Activated CD4-positive, alpha-beta T cell treated with anti-CD3 and anti-CD28 coated beads for 36 hours (primary cell): Measurements from ENCODE around the gene DPF1. TPM values are rescaled to one million over a fixed set of nuclear protein-coding genes. Genes with fewer than 3 reads are reported as not detected.
A peak's percentile ranks its signal among the peaks of the same experiment; 100 is the strongest.

ENCODE experiments used
- ATAC-seq: fragments of 200-7000 bp; cut with Tn5 transposase; one replicate; pipeline ENCODE4 v1.10.0; 2021; ENCODE audit warnings: mild to moderate bottlenecking, moderate library complexity
- CTCF ChIA-PET: fragments of 350-600 bp; sonication (Branson Sonifier 250); formaldehyde crosslinking; loops from one replicate; lab custom pipeline; 2021; ENCODE audit warnings: antibody characterized with exemption; lab: Charles Lee
- POLR2A ChIA-PET: fragments of 350-600 bp; sonication (Branson Sonifier 250); formaldehyde crosslinking; loops from one replicate; lab custom pipeline; 2021; ENCODE audit warnings: antibody characterized with exemption, inconsistent platforms; lab: Charles Lee
- DNase-seq: peaks from one replicate; pipeline ENCODE4 v3.0.0-alpha.2; 2020
- H3K27ac Mint-ChIP-seq: one replicate; pipeline ENCODE4 v1.8.0; 2021; ENCODE audit warnings: mixed read lengths
- H3K27me3 Mint-ChIP-seq: one replicate; pipeline ENCODE4 v1.8.0; 2021; ENCODE audit warnings: mixed read lengths
- H3K36me3 Mint-ChIP-seq: one replicate; pipeline ENCODE4 v1.8.0; 2021; ENCODE audit warnings: low read depth, mixed read lengths
- H3K4me1 Mint-ChIP-seq: one replicate; pipeline ENCODE4 v1.8.0; 2021; ENCODE audit warnings: mixed read lengths
- H3K4me3 Mint-ChIP-seq: one replicate; pipeline ENCODE4 v1.8.0; 2021; ENCODE audit warnings: mild to moderate bottlenecking, moderate library complexity, mixed read lengths
- H3K9me3 Mint-ChIP-seq: one replicate; pipeline ENCODE4 v1.8.0; 2021; ENCODE audit warnings: low read depth, mixed read lengths
- intact Hi-C, 2 experiments: fragments of 100-400 bp; cut with DNase I in 1 of 2; cut with micrococcal nuclease in 1 of 2; formaldehyde crosslinking; loops; one replicate each; pipeline versions ENCODE4 v1.14.2 to v1.15.1; 2022 to 2024; cut with DNase I, micrococcal nuclease
- total RNA-seq, 2 experiments: library from RNA; stranded (reverse); gene quantifications; one replicate each; pipeline ENCODE4 v1.2.3, GENCODE V29; 2021

DPF1 gene
- total RNA-seq, 2 experiments from 2014 or later = 0.91 to 1.2 TPM

DNA sequence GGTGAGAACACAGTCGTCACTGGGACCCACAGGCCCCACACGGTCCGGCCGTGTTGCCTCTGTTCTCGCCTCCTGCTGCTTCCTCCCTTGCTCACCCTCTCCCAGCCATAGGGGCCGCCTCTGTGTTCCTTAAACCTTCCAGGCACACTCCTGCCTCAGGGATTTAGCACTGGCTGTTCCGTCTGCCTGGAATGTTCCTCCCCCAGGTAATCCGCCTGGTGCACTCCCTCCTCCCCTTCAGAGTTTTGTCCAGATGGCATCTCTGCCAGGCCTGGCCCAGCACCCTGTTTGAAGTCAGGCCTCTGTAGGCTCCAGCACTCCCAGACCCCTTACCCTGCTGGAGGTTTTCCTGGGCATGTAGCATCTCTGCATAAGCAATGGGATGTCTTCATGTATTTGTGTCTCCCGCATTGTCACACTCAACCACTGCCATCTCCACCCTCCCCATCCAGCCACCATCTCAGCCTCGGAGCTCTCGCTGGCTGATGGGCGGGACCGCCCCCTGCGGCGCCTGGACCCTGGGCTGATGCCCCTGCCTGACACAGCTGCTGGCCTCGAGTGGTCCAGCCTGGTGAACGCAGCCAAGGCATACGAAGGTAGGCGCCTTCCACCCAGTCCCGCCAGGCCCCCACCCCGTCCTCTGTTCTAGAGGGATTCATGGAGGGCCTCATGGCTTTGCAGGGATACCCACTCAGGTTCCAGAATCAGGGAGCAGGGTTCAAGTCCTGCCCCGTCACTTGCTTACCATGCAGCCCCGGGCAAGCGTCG lies 25.9 kb downstream of the DPF1 start:
- Mint-ChIP-seq H3K27me3 (no peaks in the 10 kb centered on the region), H3K36me3 (peaks cover 8% of the 10 kb centered on the region), H3K27ac (no peak overlapping the region), H3K9me3 (peaks cover 2% of the 10 kb centered on the region), H3K4me3 (no peak overlapping the region), H3K4me1 (no peaks in the 10 kb centered on the region)
- ATAC-seq (no peak), DNase-seq (no peak)
- ChIA-PET POLR2A (no interaction called here), CTCF (no interaction called here)
- intact Hi-C loops = no loop called here

DNA sequence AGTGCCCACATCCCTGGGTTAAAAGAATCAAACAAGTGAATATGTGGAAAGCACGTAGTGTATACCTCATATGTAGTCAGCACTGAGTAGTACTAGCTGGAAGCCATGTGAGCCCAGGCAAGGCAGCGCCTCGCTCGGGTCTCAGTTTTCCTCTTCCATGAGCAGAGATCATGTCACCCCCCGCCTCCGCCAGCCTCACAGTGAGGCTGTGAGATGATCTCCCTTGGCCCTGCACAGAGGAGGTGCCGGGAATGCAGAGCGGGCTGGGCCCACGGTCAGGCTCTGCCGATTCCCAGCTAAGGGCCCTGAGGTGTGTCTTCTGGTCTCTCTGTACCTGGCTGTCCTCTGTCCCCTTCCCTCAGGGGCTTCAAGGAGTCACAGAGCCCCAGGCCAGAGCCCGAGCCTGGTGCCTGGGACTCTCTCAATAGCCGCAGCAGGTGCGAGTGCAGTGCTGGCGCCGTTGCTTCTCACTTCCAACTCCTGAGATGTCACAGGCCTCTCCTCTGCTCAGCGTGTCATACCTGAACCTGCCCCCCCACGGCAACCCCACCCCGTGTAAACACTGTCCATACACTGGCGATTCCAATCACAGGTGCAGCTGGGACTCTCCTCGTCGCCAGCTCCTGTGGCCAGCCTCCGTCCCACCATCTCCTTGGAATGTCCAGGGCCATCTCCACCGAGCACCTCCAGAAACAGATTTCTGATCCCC lies 26.9 kb downstream of the DPF1 start:
- H3K4me3 Mint-ChIP-seq = no peak overlapping the region
- no peaks in the 10 kb centered on the region for H3K4me1 Mint-ChIP-seq
- H3K36me3 Mint-ChIP-seq = peaks cover 8% of the 10 kb centered on the region
- ChIA-PET POLR2A (no interaction called here), CTCF (no interaction called here)
- H3K9me3 Mint-ChIP-seq = peaks cover 2% of the 10 kb centered on the region
- H3K27ac Mint-ChIP-seq = no peak overlapping the region
- ATAC-seq (no peak), DNase-seq (no peak)
- no peaks in the 10 kb centered on the region for H3K27me3 Mint-ChIP-seq
- intact Hi-C loops = no loop called here

DNA sequence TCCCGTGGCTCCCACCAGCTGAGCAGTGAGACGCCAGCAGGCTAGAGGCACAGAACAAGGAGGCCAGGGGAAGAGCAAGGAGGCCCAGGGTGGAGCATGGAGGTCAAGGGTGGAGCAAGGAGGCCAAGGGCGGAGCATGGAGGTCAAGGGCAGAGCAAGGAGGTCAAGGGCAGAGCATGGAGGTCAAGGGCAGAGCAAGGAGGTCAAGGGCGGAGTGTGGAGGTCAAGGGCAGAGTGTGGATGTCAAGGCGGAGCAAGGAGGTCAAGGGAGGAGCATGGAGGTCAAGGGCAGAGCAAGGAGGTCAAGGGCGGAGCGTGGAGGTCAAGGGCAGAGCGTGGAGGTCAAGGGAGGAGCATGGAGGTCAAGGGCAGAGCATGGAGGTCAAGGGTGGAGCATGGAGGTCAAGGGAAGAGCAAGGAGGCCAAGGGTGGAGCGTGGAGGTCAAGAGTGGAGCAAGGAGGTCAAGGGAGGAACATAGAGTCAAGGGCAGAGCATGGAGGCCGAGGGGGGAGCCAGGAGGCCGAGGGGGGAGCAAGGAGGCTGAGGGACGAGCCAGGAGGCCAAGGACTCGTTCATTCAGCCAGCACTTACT lies 27.7 kb downstream of the DPF1 start:
- no peaks in the 10 kb centered on the region for H3K4me1 Mint-ChIP-seq
- H3K27ac Mint-ChIP-seq = no peak overlapping the region
- H3K27me3 Mint-ChIP-seq = no peaks in the 10 kb centered on the region
- ChIA-PET POLR2A (no interaction called here), CTCF (no interaction called here)
- DNase-seq (no peak), ATAC-seq (no peak)
- no peak overlapping the region for H3K4me3 Mint-ChIP-seq
- intact Hi-C loops = no loop called here
- peaks cover 10% of the 10 kb centered on the region for H3K36me3 Mint-ChIP-seq
- peaks cover 2% of the 10 kb centered on the region for H3K9me3 Mint-ChIP-seq

DNA sequence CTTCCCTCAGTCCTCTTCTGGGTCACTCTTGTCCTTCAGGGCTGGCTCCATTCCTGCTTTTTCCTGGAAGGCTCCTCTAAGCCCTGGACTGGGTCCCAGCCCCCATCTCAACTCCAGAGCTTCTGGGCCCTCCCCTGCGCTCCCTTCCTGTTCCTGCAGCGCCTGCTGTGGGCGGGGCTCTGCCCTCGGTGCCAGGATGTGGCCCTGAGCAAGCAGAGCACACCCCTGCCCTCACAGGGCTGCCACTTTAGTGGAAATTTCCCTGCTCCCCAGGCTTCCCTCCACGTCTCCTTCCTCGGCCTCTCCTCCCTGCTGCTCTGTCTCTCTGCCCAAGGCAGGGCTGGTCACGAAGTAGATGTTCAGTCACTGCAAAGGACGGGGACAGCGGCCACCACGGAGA lies 28.8 kb downstream of the DPF1 start:
- H3K27me3 Mint-ChIP-seq = no peaks in the 10 kb centered on the region
- H3K9me3 Mint-ChIP-seq = peaks cover 2% of the 10 kb centered on the region
- H3K36me3 Mint-ChIP-seq = peaks cover 8% of the 10 kb centered on the region
- peaks cover 1% of the 10 kb centered on the region for H3K4me1 Mint-ChIP-seq
- POLR2A ChIA-PET = no interaction called here
- no peak overlapping the region for H3K27ac Mint-ChIP-seq
- H3K4me3 Mint-ChIP-seq = no peak overlapping the region
- intact Hi-C loops = no loop called here
- ATAC-seq = no peak
- CTCF ChIA-PET = interaction anchor here (0.6 kb wide), 1 partner anchor 81 kb away, joined by 7 read pairs; no protein-coding TSS in a partner anchor
- DNase-seq = no peak

DNA sequence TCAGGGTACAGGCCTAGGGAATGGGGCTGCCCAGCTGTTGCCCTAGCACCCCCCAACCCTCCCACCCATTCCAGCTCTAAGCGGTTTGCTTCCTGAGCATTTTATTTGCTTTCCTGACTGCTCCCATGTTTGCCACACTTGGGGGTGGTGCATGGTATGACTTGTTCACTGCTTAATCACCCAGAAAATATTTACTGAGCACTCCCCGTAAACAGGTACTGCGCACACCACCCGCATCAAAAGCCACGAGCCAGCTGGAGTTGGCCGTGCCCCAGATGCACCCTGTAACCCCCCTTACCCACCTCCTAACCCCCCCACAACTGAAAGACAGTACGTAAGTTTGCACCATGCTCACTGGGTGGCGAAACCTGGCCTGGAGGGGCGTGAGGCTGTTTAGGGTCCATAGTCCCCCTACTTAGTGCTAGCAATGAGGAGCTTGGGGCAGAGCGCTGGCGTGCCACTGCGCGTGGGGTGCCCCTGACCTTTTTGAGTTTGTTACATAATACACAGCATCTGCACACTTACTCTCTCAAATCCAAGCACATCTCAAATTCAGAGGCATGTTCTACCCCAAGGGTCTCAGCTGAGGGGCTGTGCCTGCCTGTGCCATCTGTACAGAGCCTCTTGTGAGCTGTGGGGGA lies 29.8 kb downstream of the DPF1 start:
- H3K4me3 Mint-ChIP-seq = no peak overlapping the region
- ChIA-PET CTCF (no interaction called here), POLR2A (no interaction called here)
- DNase-seq (no peak), ATAC-seq (no peak)
- H3K36me3 Mint-ChIP-seq = peaks cover 10% of the 10 kb centered on the region
- H3K9me3 Mint-ChIP-seq = peaks cover 2% of the 10 kb centered on the region
- H3K4me1 Mint-ChIP-seq = peaks cover 7% of the 10 kb centered on the region
- intact Hi-C loops = no loop called here
- H3K27ac Mint-ChIP-seq = no peak overlapping the region
- no peaks in the 10 kb centered on the region for H3K27me3 Mint-ChIP-seq

DNA sequence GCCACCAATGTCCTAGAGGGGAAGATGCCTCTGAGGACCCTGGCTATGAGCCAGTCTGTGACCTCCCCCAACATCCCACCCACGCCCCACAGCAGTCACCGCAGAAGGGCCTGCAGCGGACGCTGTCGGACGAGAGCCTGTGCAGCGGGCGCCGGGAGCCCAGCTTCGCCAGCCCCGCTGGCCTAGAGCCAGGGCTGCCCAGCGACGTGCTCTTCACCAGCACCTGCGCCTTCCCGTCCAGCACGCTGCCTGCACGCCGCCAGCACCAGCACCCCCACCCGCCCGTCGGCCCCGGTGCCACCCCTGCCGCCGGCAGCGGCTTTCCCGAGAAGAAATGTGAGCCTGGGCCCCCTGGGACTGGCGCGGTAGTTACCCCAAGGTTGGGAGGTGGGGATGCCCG lies 30.6 kb downstream of the DPF1 start:
- peaks cover 7% of the 10 kb centered on the region for H3K4me1 Mint-ChIP-seq
- no peak for ATAC-seq
- intact Hi-C loops = no loop called here
- ChIA-PET POLR2A (no interaction called here), CTCF (no interaction called here)
- no peak overlapping the region for H3K27ac Mint-ChIP-seq
- no peak overlapping the region for H3K4me3 Mint-ChIP-seq
- H3K9me3 Mint-ChIP-seq = peaks cover 2% of the 10 kb centered on the region
- H3K36me3 Mint-ChIP-seq = peaks cover 12% of the 10 kb centered on the region
- no peaks in the 10 kb centered on the region for H3K27me3 Mint-ChIP-seq
- no peak for DNase-seq

DNA sequence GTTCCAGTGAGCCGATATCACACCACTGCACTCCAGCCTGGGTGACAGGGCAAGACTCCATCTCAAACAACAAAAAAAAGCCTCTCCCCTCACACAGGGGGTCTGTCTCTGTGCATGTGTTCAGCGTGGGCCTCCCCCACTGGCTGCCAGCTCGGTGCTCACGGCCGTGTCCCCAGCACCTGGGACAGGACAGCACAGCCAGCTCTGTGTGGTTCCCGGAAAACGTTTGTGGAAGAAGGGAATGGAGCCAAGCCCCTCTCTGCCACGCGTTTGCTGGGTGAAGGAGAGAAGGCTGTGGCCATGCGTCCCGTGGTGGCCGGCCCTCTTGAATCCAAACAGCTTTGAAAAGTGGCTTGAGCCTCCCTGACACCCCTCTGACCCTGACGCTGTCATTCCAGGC lies 32.3 kb downstream of the DPF1 start:
- no peak overlapping the region for H3K27ac Mint-ChIP-seq
- H3K36me3 Mint-ChIP-seq = peaks cover 12% of the 10 kb centered on the region
- H3K27me3 Mint-ChIP-seq = no peaks in the 10 kb centered on the region
- peaks cover 2% of the 10 kb centered on the region for H3K9me3 Mint-ChIP-seq
- ChIA-PET CTCF (interaction anchor here (0.9 kb wide), 1 partner anchor 32 kb away, joined by 3 read pairs; no protein-coding TSS in a partner anchor), POLR2A (no interaction called here)
- intact Hi-C loops = no loop called here
- DNase-seq = no peak
- H3K4me3 Mint-ChIP-seq = no peak overlapping the region
- H3K4me1 Mint-ChIP-seq = peaks cover 7% of the 10 kb centered on the region
- ATAC-seq = no peak

DNA sequence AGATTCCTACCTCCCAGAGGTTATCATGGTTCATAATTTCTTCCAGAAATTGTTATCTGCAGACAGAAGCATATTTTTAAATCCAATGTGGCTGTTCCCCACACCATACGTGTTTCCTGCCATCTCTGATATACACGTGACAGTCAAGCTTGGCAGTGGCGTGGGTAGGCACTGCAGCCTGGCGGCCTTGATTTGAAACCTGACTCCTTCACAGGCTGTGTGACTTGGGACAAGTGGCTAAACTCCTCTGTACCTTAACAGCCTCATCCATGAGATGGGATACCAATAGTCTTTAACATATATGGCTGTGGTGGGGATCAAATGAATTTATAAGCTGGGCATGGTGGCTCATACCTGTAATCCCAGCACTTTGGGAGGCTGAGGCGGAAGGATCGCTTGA lies 33.2 kb downstream of the DPF1 start:
- CTCF ChIA-PET = interaction anchor here (0.7 kb wide), 1 partner anchor 25 kb away, joined by 3 read pairs; no protein-coding TSS in a partner anchor
- POLR2A ChIA-PET = no interaction called here
- Mint-ChIP-seq H3K4me1 (peaks cover 7% of the 10 kb centered on the region), H3K27ac (no peak overlapping the region), H3K27me3 (no peaks in the 10 kb centered on the region), H3K4me3 (no peak overlapping the region), H3K36me3 (peaks cover 9% of the 10 kb centered on the region), H3K9me3 (peaks cover 2% of the 10 kb centered on the region)
- ATAC-seq (no peak), DNase-seq (no peak)
- intact Hi-C loops = no loop called here

DNA sequence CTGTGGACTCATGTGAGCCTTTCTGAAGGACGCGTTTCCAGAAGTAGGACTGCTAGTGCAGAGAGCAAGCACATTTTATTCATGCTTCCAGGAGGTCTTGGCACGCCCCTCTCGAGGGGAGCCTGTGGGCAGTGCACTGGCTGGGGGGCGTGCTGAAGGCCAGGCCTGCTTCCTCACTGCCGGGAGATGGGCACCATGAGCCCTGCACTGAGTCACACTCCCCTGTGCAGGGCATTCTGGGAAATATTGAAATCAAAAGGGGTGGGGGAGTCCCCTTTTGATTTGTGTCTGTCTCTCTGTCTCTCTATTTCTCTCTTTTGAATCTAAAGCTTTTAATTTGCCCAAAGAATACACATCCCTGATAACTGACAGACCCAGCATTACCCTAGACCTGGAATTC lies 34.0 kb downstream of the DPF1 start:
- H3K4me1 Mint-ChIP-seq = peaks cover 7% of the 10 kb centered on the region
- peak overlapping the region; percentile 39 for H3K27ac Mint-ChIP-seq
- ChIA-PET CTCF (interaction anchor here (0.6 to 1.2 kb wide), 3 partner anchors 10 to 57 kb away, joined by 3 to 4 read pairs (median 3); no protein-coding TSS in a partner anchor), POLR2A (interaction anchor here (0.6 kb wide), 1 partner anchor 642 kb away, joined by 3 read pairs; no protein-coding TSS in a partner anchor)
- DNase-seq = peak; percentile 56
- H3K36me3 Mint-ChIP-seq = peaks cover 6% of the 10 kb centered on the region
- no peak overlapping the region for H3K4me3 Mint-ChIP-seq
- intact Hi-C loops = no loop called here
- H3K9me3 Mint-ChIP-seq = no peaks in the 10 kb centered on the region
- peak; percentile 96 for ATAC-seq
- H3K27me3 Mint-ChIP-seq = no peaks in the 10 kb centered on the region

DNA sequence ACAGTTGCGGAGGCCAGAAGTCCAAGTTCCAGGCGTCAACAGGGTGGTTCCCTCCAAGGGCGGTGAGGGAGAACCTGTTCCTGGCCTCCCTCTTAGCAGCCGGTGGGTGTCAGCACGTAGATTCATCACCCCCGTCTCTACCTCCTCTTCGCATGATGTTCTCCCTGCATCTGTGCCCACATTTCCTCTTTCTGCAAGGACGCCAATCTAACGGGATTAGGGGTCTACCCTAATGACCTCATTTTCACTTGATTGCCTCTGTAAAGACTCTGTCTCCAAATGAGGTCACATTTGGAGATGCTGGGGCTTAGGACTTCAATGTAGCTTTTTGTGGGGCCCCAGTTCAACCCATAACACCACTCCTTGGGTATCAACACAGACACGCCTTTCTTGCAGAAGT lies 38.5 kb downstream of the DPF1 start:
- Mint-ChIP-seq H3K27me3 (no peaks in the 10 kb centered on the region), H3K4me3 (no peak overlapping the region), H3K9me3 (peaks cover 4% of the 10 kb centered on the region), H3K4me1 (peaks cover 7% of the 10 kb centered on the region), H3K36me3 (peaks cover 16% of the 10 kb centered on the region), H3K27ac (no peak overlapping the region)
- POLR2A ChIA-PET = no interaction called here
- DNase-seq = no peak
- intact Hi-C loops = no loop called here
- CTCF ChIA-PET = no interaction called here
- no peak for ATAC-seq

DNA sequence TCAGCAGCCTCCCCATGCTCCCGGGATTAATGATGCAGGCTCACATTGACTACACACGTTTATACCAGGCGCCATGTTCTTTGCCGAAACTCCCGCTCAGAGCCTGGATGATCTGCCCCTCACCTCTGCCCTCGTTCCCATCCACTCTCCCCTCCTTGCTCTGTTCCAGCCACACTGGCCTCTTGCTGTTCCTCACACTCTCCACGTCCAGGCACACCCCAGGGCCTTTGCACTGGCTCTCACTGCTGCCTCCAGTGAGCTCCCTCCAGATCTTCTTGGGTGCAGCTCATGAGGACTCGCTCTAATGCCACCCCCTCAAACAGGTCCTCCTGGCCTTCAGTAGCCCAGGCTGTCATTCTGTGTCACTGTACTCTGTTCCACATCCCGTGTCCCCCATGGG lies 39.2 kb downstream of the DPF1 start:
- Mint-ChIP-seq H3K4me1 (peaks cover 2% of the 10 kb centered on the region), H3K4me3 (no peak overlapping the region), H3K9me3 (peaks cover 4% of the 10 kb centered on the region), H3K27me3 (no peaks in the 10 kb centered on the region), H3K36me3 (peaks cover 19% of the 10 kb centered on the region), H3K27ac (no peak overlapping the region)
- DNase-seq (no peak), ATAC-seq (no peak)
- CTCF ChIA-PET = interaction anchor here (0.6 to 0.8 kb wide), 3 partner anchors 39 to 196 kb away, joined by 3 read pairs; no protein-coding TSS in a partner anchor
- POLR2A ChIA-PET = no interaction called here
- intact Hi-C loops = no loop called here
